Ovary (tissue), 9 donors: ENCODE data around the gene JADE2. TPM values are rescaled to one million over a fixed set of nuclear protein-coding genes. Genes with fewer than 3 reads are reported as not detected.
A peak's percentile ranks its signal among the peaks of the same experiment; 100 is the strongest.

Experiments
- DNase-seq, 5 donors: peaks; one replicate each; pipeline ENCODE4 v3.0.0-alpha.2; 2019 to 2020
- H3K27ac ChIP-seq, 2 donors: fragments of 200-600 bp; one replicate each; pipeline versions ENCODE4 v1.5.1 to v1.8.0; 2019 to 2022
- H3K27me3 ChIP-seq: fragments of 200-600 bp; one replicate; pipeline ENCODE4 v1.8.0; 2022
- H3K36me3 ChIP-seq: fragments of 200-600 bp; sonication (generic); one replicate; pipeline ENCODE4 v1.5.1; 2019
- H3K4me1 ChIP-seq: one replicate; pipeline ENCODE4 v1.8.1; 2013; ENCODE audit warnings: mild to moderate bottlenecking, moderate library complexity; ENCODE audit not compliant: insufficient read depth
- H3K4me3 ChIP-seq: fragments of 200-600 bp; sonication (generic); one replicate; pipeline ENCODE4 v1.5.1; 2017
- H3K9me3 ChIP-seq, 2 donors: fragments of 200-600 bp in 1 of 2; sonication (generic) in 1 of 2; one replicate each; pipeline versions ENCODE4 v1.5.1 to v1.8.1; 2013 to 2019; ENCODE audit warnings: mild to moderate bottlenecking in 1 of 2, moderate library complexity in 1 of 2
- CTCF ChIP-seq, 3 donors: fragments of 450-650 bp in 2 of 3; fragments of 200-600 bp in 1 of 3; IDR thresholded peaks; one replicate each; pipeline versions ENCODE4 v1.5.1 to v1.8.0; 2016 to 2022; ENCODE audit warnings: antibody characterized with exemption in 3 of 3, mild to moderate bottlenecking in 1 of 3
- EP300 ChIP-seq: sonication (generic); formaldehyde crosslinking; IDR thresholded peaks from one replicate; pipeline ENCODE4 v1.6.1; 2017; ENCODE audit warnings: antibody characterized with exemption
- POLR2A ChIP-seq: fragments of 450-650 bp; IDR thresholded peaks from one replicate; pipeline ENCODE4 v1.6.1; 2017; ENCODE audit warnings: antibody characterized with exemption, mild to moderate bottlenecking, moderate library complexity
- WGBS, 3 donors: extraction: QIAGEN DNeasy Blood & Tissue Kit in 1 of 3; methylation state at CpG; one replicate each; pipeline versions ENCODE4 v1.1.5 to v1.1.7; 2013 to 2017; 5-methylcytosine and 5-hydroxymethylcytosine counted together
- intact Hi-C, 4 donors: fragments of 100-400 bp; cut with DNase I; formaldehyde crosslinking; loops; one replicate each; pipeline versions ENCODE4 v1.11.0 to v1.15.1; 2022 to 2023
- polyA plus RNA-seq, 2 donors: library from polyadenylated mRNA; stranded (reverse); fragments of 200-250 nt in 1 of 2; fragments of 350-450 nt in 1 of 2; fragmentation: Illumina TruSeq in 1 of 2; extraction: RNeasy Lipid Tissue Mini Kit (QIAGEN cat#74804) in 1 of 2; gene quantifications; one replicate each; pipeline ENCODE4 v1.2.3, GENCODE V29; 2013 to 2014
- total RNA-seq, 7 donors: library from RNA; depleted of rRNA in 2 of 7; stranded (reverse); fragments of >200 nt in 2 of 7; fragmentation: NEBNext Ultra II Directional in 3 of 7; extraction: Animal tissue kit (Norgen Biotek cat#: 25700) in 3 of 7; gene quantifications; one replicate each; pipeline versions ENCODE4 v1.1.0 to v1.2.4, GENCODE V29; 2016 to 2023
- donor health status: DM: no; HTN: no; CAD: no; lungs with moderate emphysema.
- donor health status: DM: no; HTN: no; CAD: no.
- donor health status: Bipolar disorder and iron deficiency.
- donor health status: DM: yes; HTN: yes; CAD: no.
- donor health status: DM: no; HTN: no; CAD: no.
- donor health status: DM: yes; HTN: yes; CAD: no.

JADE2 gene
- total and polyA plus RNA-seq, 9 donors: 23.2 to 82.9 (median 66.0) TPM

DNA sequence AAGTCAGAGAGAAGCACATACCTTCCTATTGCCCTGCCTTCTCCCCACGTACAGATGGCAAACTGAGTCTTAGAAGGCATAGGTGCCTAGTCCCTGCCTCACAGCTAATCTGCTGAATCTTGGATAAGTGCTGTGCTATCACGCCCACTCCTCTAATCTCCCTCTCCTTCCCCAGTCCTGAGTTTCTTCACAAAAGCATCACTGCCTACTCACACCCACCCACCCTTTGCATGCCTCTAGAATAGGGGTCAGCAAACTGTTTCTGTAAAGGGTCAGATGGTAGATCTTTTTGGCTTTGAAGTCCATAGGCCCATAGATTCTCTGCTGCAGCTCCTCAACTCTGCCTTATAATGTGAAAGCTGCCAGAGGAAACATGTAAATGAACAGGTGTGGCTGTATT, 23.2 kb upstream of the JADE2 start:
- no peaks in the 10 kb centered on the region for H3K36me3 ChIP-seq
- H3K27me3 ChIP-seq: no peaks in the 10 kb centered on the region
- WGBS, 3 donors: 83 to 96% (median 89%) methylated on average over 2 of the region's 2 CpGs
- no peak overlapping the region for H3K27ac ChIP-seq
- TF ChIP-seq CTCF (IDR thresholded peaks at IDR 0.05) (no peak), POLR2A (no peak), EP300 (no peak)
- intact Hi-C loops: no loop called here
- H3K4me3 ChIP-seq: no peak overlapping the region
- DNase-seq: no peak
- no peaks in the 10 kb centered on the region for H3K9me3 ChIP-seq
- peaks cover 5% of the 10 kb centered on the region for H3K4me1 ChIP-seq

- DNase-seq: peak; percentile 41 to 79 (median 65)
- 36 to 49% (median 39%) methylated on average over 11 of the region's 11 CpGs for WGBS, 3 donors
- Histone ChIP-seq H3K9me3 (no peaks in the 10 kb centered on the region), H3K4me3 (no peak overlapping the region), H3K27ac (peak overlapping the region; percentile 13 to 20), H3K4me1 (peaks cover 5% of the 10 kb centered on the region), H3K36me3 (no peaks in the 10 kb centered on the region), H3K27me3 (no peaks in the 10 kb centered on the region)
- TF ChIP-seq CTCF (IDR thresholded peaks at IDR 0.05) (no peak), POLR2A (peak; percentile 27), EP300 (no peak)
- intact Hi-C loops: no loop called here
These were observed 22.2 kb upstream of the JADE2 start for GRCh38 chr5:134503088-134503936.

GRCh38 chr5:134503937-134504437, 21.5 kb upstream of the JADE2 start:
- no peaks in the 10 kb centered on the region for H3K27me3 ChIP-seq
- H3K4me3 ChIP-seq: no peak overlapping the region
- TF ChIP-seq CTCF (IDR thresholded peaks at IDR 0.05): no peak
- no peak for TF ChIP-seq EP300
- no peaks in the 10 kb centered on the region for H3K9me3 ChIP-seq
- H3K27ac ChIP-seq: peak overlapping the region in 1 of 2 donors; percentile 20
- no peak for DNase-seq
- no peaks in the 10 kb centered on the region for H3K36me3 ChIP-seq
- intact Hi-C loops: no loop called here
- H3K4me1 ChIP-seq: peaks cover 5% of the 10 kb centered on the region
- WGBS, 3 donors: 77 to 87% (median 79%) methylated on average over 3 of the region's 3 CpGs

DNA sequence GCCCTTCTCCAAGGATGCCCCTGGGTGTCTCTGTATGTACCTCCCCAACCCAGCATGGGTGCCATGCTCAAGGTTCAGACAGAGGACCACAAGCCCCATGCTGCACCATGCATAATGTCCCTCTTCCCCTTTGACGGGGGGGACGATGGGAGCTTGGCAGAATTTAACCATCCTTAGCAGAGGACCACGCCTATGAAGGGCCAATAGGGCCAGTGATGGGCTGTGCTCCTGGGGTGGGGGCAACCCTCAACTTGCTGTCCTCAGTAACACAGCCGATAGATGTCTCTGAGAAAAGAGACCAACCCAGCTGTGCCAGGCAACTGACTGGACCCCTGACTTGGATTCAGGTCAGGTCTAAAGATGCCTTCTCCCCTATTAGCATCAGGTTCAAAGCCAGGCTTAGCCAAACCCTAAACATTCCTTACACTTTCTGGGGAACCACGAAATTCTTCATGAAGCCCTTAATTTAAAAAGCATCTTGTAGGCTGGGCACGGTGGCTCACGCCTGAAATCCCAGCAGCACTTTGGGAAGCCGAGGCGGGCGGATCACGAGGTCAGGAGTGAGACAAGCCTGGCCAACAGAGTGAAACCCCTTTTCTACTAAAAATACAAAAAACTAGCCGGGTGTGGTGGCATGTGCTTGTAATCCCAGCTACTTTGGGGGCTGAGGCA, 20.7 kb upstream of the JADE2 start:
- peaks cover 5% of the 10 kb centered on the region for H3K4me1 ChIP-seq
- no peaks in the 10 kb centered on the region for H3K9me3 ChIP-seq
- H3K36me3 ChIP-seq: no peaks in the 10 kb centered on the region
- no peak overlapping the region for H3K27ac ChIP-seq
- no peak for DNase-seq
- no peaks in the 10 kb centered on the region for H3K27me3 ChIP-seq
- no peak overlapping the region for H3K4me3 ChIP-seq
- TF ChIP-seq EP300 (no peak), CTCF (IDR thresholded peaks at IDR 0.05) (no peak), POLR2A (no peak)
- intact Hi-C loops: no loop called here
- WGBS, 3 donors: 89 to 93% (median 92%) methylated on average over 12 of the region's 12 CpGs
